NT2/D1 (cell line): Measurements from ENCODE around the gene SCD5.

ENCODE experiments used
- YY1 ChIP-seq: IDR thresholded peaks from 2 replicates; pipeline ENCODE4 v1.6.1; 2011; ENCODE audit not compliant: insufficient read length, insufficient read depth
- ZNF274 ChIP-seq: IDR thresholded peaks from 2 replicates; pipeline ENCODE4 v1.6.1; 2011; ENCODE audit warnings: mild to moderate bottlenecking, low read depth, low read length

- TF ChIP-seq ZNF274 (no peak), YY1 (no peak)
These were observed 100.2 kb downstream of the SCD5 start for GRCh38 chr4:82698412-82698811.
